T1000 (cell line): ENCODE data around the gene CORO7.
A peak's percentile ranks its signal among the peaks of the same experiment; 100 is the strongest.
"Not testable (repeated sequence)": the region's sequence is repeated elsewhere in the genome, so short reads cannot be mapped to it uniquely, and the experiment has no call there.

Source experiments
- DNase-seq: peaks from one replicate; lab custom pipeline; 2025; ENCODE audit warnings: mixed read lengths; lab: John Stamatoyannopoulos, UW

Gene CORO7

DNA sequence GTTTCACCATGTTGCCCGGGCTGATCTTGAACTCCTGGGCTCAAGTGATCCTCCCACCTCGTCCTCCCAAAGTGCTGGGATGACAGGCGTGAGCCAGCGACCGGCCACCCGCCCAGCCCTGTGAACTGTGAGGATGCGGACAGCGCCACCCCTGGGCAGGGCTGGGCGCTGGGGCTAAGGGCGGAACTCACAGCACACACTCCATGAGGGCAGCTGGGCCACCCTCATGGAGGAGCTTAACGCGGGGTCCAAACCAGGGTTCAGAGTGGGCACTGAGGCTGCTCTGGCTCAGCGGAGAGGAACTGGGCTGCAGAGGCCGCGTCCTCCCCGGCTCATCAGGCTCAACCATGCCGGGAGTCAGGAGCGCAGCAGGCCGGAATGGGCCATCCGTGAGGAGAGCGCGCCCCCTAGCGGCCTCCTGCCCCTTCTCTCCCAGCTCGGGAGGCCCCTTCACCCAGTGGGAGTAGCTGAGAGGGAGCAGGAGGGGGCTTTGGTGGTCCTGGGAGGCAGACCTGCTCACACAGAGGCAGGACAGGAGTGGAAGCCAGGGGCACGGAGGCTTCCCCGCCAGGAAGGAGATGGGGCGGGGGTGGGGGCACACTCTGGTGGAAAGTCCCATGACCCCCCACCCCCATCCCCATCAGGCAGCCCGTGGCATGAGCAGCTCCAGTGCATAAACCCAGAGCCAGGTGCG lies 13.8 kb downstream of the CORO7 start:
- peak; percentile 76 for DNase-seq

DNA sequence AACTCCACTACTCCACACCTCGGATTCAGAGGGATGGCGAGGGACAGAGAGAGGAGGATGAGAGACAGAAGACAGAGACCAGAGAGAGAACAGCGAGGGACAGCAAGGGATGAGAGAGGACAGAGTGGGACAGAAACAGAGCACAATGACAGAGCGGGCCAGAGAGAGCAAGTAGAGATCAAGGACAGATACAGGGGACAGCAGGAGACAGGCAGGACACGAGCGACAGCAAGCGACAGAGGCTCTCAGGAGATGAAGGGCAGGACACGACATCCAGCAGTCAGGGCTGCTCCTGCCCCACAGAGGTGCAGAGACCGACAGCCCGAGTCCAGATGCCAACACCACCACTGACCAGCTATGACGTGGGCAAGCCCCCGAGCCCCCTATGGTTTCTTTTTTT lies 14.9 kb downstream of the CORO7 start:
- DNase-seq = no peak

- DNase-seq = no peak
These were observed 15.3 kb downstream of the CORO7 start for GRCh38 chr16:4401094-4401501.

GRCh38 chr16:4399001-4399730 lies 17.2 kb downstream of the CORO7 start:
- DNase-seq = no peak

DNA sequence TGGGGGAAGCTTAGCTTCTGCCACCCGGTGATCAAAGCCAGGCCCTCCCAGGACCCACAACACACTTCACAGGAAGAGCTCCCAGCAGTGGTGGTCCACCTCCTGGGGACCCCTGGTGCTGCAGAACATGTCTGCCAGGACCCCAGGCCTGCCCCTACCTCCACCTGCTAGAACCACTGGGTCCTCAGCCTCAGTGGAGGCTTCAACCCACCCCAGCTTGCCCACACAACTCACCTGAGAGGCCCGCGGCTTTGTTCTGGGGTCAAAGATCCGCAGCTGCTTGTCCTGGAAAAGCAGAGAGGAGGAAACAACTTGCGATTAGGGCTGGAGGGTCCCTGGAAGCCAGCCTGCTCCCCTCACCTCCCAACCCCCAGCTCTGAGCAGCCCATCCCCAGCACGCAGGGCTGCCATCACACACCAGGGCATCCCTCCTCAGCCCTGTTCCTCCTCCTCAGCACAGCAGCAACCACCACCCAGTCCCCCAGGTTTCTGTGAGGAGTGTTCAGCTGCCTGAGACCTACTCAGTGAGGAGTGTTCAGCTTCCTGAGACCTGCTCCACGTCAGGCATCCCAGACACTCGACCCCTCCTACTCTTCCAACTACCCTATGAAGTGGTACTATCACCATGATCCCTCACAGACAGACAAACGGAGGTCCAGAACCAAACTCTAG lies 21.2 kb downstream of the CORO7 start:
- no peak for DNase-seq

- DNase-seq = not testable (repeated sequence)
These were observed 22.5 kb downstream of the CORO7 start for GRCh38 chr16:4393850-4394249.

DNA sequence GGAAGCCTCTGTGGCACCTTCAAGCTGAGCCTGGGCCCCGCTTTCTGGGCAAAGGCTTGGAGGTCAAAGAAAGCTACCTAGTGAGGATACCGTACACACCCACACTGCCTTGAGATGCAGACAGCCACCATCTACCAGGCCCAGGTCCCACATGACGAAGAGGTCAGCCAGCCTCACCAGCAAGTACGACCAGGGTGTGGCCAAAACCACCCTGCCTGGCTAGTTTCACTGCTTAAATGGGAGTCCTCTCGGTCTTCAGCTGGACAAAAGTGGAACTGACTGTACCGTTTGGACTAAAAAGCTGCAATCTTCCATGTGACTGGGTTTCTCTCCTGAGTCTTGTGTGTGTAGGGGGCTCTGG lies 23.2 kb downstream of the CORO7 start:
- DNase-seq = no peak

DNA sequence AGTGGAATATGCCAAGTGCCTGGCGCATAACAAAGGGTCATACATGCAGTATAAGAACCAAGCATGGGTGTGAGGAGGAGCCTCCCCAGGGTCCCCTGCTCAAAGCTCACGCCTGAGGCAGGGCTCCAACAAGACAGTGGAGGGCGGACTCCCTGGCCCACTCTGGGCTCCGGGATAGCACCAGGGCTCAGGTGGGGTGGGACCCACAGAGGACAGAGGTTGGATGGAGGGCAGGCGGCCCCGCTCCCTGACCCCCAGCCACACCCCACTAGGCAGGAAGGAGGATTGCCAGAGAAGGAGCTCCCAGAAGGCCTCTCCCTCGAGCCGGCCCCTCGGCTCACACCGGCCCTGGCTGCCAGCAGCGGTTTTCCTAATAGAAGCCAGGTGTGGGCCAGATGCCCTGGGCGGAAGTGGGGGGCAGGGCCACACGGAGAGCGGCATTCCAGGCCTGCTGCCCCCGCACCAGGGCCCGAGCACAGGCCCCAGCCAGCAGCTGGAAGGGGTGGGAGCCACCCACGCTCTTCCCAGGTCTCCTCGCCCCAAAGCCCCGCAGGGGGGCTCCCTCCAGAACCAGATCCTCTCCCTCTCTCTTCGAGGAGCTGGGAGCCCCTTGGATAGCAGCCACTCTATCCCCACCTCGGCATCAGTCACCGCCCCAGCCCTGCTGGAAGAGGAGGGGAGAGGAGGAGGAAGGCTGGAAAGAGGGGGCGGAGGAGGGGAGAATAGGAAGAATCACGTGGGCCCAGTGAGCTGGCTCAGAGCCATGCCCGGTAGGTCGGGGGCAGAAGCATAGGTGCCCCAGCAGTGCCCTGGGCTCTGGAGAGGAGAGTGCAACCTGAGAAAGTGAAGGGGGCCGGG lies 23.8 kb downstream of the CORO7 start:
- no peak for DNase-seq

DNA sequence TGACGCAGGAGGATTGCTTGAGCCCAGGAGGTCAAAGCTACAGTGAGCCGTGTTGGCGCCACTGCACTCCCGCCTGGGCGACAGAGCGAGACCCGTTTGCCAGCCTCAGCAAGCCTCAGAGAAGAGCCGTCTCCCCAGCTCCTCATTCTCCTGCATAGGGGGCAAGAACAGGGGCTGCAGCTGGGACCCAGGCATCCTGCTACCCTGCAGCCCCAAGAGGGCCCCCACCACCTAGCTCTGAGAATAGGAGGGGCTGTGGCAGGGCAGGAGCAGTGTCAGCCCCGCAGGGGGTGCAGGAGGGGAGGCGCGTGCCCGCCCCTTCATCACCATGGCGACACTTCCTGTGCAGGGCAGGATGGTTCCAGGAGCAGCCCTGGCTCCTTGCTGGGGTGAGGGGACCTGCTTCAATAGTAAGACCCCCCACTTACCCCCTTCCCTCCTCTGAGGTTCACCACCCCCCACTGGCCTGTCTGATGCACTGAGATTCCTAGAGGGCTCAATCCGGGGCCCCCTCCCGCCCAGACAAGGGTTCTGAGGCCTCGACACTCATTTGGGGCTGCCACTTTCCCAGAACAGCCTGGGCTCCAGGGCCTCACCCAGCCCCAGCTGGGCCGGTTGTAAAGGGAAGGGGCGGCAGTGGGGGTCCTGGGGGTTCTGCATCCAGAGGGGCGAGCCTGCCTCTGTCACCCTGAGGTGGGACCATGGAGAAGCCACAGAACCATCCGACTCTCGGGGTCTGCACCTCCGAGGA lies 24.6 kb downstream of the CORO7 start:
- no peak for DNase-seq

DNA sequence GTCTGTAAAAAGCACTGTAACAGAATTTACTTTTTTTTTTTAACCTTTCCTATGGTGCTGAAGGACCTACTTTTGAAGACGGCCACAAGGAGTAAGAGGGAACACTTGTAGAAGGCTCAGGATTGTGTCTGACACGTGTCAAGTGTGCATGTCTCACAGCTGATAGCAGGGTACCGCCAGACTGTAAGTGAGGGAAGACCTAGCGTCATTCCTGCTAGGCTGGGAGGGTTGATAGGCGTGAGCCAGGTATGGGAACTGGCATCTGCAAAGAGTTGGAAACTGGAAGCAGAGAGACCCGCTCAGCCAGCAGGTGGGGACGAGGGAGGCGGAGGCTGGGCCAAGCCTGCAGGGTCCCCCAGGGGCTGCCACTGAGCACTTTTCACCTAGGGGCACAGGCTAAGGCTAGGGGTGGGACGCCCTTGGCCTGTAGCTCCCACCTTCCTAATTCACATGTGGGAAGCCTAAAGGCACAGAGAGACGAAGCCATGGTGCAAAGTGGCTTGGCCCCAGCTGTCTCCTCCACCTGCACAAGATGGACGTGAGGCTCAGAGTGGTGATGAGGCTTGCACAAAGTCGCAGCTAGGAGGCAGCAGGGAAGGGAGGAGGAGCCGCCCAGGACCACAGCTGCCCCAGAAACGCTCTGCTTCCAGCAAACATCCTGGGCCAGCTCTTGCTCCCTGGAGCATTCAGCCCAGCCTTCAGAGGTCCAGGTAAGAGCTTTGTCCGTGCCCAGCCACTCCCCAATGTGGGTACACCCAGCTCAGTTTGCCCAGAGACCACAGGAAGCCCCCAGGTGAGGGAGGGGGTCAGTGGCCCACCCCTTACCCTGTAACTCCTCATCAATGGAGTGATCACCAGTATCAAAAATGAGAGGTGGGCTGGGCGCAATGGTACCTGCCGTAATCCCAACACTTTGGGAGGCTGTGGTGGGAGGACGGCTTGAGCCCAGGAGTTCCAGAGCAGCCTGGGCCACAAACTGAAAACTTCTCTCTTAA lies 25.8 kb downstream of the CORO7 start:
- DNase-seq = no peak

- DNase-seq = no peak
These were observed 27.1 kb downstream of the CORO7 start for GRCh38 chr16:4389051-4389955.

- peak; percentile 45 for DNase-seq
These were observed 27.9 kb downstream of the CORO7 start for GRCh38 chr16:4388271-4389021.

- no peak for DNase-seq
These were observed 28.6 kb downstream of the CORO7 start for GRCh38 chr16:4387781-4388180.

DNA sequence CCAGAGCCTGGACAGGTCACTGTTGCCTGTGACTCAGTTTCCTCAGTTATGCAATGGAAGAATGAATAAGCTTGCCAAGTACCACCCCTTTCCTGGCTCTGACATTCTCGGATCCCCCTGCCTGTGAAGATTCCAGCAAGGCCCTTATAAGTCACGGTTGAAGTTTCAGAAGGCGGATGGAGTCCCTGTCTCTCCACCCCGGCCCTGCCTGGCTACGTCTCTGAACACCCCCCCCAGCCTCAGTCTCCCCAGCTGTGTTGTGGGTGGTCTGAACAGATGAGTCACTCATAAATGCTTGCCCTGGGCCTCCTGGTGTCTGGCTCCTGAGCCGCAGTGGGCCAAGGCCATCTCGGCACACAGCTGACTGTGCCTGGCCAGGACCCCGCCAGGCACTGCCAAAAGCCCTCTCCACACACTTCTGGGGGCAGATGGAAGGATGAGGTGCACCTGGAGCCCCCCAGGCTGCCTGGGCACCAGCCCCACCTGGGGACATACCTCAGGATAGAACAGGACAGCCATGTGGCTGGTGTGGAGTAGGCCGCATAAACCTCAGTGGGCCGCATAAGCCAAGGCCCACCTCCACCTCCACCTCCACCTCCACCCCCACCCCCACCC lies 29.3 kb downstream of the CORO7 start:
- DNase-seq = no peak

GRCh38 chr16:4386451-4386805 lies 30.0 kb downstream of the CORO7 start:
- no peak for DNase-seq

DNA sequence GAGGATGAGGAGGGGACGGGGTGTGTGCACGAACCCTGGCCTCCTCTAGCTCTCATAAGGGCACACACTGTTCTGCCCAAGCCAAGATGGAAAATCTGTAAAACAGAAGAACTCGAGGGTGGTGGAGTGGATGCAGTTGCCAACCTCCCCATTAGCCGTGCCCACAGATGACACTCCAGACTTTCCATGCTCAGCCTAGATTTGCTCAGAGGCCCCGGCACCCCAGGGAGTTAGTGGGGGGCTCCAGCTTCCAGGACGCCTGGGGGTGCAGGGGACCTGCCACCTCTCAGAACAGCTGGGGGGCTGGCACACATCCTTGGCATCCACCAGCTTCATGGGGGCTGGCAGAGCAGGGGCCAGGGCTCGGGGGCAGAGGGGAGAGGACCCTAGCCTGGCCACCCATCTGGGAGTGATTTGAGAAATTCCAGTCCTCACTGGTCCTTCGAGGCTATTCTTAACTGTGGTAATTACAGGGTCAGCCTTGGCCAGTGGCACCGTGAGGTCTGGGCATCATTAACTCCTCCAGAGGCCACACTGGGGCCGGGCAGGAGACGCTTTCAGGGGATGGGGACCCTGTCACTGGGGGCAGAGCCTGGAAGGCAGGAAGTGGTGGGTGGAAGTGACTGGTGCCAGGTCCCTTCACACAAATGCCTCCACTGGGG lies 30.5 kb downstream of the CORO7 start:
- no peak for DNase-seq

GRCh38 chr16:4385066-4385788 lies 31.2 kb downstream of the CORO7 start:
- no peak for DNase-seq
